NT2/D1 (cell line): ENCODE data around the gene MKNK1.

Experiments used
- DNase-seq: peaks from one replicate; pipeline ENCODE4 v3.0.0-alpha.2; 2011; ENCODE audit warnings: low read depth, low spot score
- H3K27me3 ChIP-seq: 2 replicates; pipeline ENCODE4 v1.6.0; 2011; ENCODE audit warnings: mild to moderate bottlenecking; ENCODE audit not compliant: insufficient read length, insufficient read depth
- H3K36me3 ChIP-seq: 2 replicates; pipeline ENCODE4 v1.6.1; 2011; ENCODE audit warnings: mild to moderate bottlenecking, low read length, mixed read lengths; ENCODE audit not compliant: insufficient read depth, insufficient read length
- H3K4me1 ChIP-seq: 2 replicates; pipeline ENCODE4 v1.5.1; 2011; ENCODE audit not compliant: insufficient read depth, insufficient read length
- H3K4me3 ChIP-seq: 2 replicates; pipeline ENCODE4 v1.5.1; 2011; ENCODE audit warnings: low read depth; ENCODE audit not compliant: insufficient read length
- H3K9ac ChIP-seq: 2 replicates; pipeline ENCODE4 v1.6.0; 2011; ENCODE audit warnings: low read depth; ENCODE audit not compliant: insufficient read length
- H3K9me3 ChIP-seq: 2 replicates; pipeline ENCODE4 v1.5.1; 2011; ENCODE audit warnings: mild to moderate bottlenecking, low read length; ENCODE audit not compliant: insufficient read depth
- SUZ12 ChIP-seq: IDR thresholded peaks from 2 replicates; pipeline ENCODE4 v1.6.1; 2011; ENCODE audit not compliant: insufficient read length, insufficient read depth; ENCODE audit errors: extremely low read depth
- YY1 ChIP-seq: IDR thresholded peaks from 2 replicates; pipeline ENCODE4 v1.6.1; 2011; ENCODE audit not compliant: insufficient read length, insufficient read depth
- ZNF274 ChIP-seq: IDR thresholded peaks from 2 replicates; pipeline ENCODE4 v1.6.1; 2011; ENCODE audit warnings: mild to moderate bottlenecking, low read depth, low read length

Gene MKNK1

GRCh38 chr1:46522969-46523320 is 81.1 kb downstream of the MKNK1 start:
- Histone ChIP-seq H3K9ac (no peak overlapping the region), H3K4me1 (peaks cover 60% of the 10 kb centered on the region)
- no peak for DNase-seq

DNA sequence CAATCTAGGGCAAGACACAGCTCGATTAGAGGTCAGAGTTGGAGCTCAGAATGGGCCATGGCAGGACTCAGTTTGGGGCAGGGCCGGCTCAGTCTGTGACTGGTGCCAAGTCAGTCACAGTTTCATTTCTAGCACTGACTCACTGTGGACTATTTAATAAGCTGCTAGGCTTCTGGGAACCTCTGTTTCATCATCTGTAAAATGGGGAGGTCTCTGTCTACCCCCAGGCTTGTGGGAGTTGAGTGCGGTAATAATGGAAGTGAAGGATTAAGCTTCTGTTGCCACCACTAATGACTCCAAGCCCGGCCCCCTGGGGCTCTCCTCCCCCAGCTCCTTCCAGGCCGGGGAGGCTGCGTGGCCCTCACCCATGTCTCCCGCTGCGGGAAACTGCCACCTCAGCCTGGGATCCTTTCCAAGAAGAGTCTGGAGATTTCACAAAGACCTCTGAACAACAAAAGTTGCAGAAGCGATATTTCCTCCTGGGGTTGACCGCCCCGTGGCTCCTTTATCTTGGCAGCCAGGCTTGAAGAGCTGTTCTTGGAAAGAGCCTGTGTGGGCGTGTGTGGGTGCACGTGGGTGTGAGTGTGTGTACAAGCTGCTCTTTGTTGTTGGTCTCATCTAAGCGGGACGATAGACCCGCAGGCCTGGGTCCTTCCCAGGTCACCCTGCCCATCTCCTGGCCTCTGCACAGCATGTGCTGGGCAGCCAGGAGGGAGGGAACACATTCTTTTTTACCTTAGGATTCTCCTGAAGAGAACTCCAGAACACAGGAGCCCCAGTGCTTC is 81.7 kb downstream of the MKNK1 start:
- peaks cover 58% of the 10 kb centered on the region for H3K4me1 ChIP-seq
- peaks cover 82% of the 10 kb centered on the region for H3K27me3 ChIP-seq
- no peaks in the 10 kb centered on the region for H3K9me3 ChIP-seq
- no peak overlapping the region for H3K4me3 ChIP-seq
- DNase-seq: no peak
- no peak for TF ChIP-seq YY1
- no peak for TF ChIP-seq ZNF274
- no peak for TF ChIP-seq SUZ12
- no peaks in the 10 kb centered on the region for H3K36me3 ChIP-seq
- no peak overlapping the region for H3K9ac ChIP-seq

More at GRCh38 chr1:46522969-46523320, 81.1 kb downstream of the MKNK1 start:
- no peak for TF ChIP-seq ZNF274
- no peak for TF ChIP-seq YY1
- TF ChIP-seq SUZ12: no peak
- Histone ChIP-seq H3K9me3 (no peaks in the 10 kb centered on the region), H3K27me3 (peaks cover 86% of the 10 kb centered on the region), H3K36me3 (no peaks in the 10 kb centered on the region), H3K4me3 (no peak overlapping the region)

- Histone ChIP-seq H3K4me1 (peaks cover 57% of the 10 kb centered on the region), H3K36me3 (no peaks in the 10 kb centered on the region), H3K9me3 (no peaks in the 10 kb centered on the region), H3K9ac (no peak overlapping the region), H3K4me3 (no peak overlapping the region), H3K27me3 (peaks cover 75% of the 10 kb centered on the region)
- TF ChIP-seq ZNF274 (no peak), YY1 (no peak), SUZ12 (no peak)
- no peak for DNase-seq
Measured at GRCh38 chr1:46521414-46521813, 82.7 kb downstream of the MKNK1 start.

DNA sequence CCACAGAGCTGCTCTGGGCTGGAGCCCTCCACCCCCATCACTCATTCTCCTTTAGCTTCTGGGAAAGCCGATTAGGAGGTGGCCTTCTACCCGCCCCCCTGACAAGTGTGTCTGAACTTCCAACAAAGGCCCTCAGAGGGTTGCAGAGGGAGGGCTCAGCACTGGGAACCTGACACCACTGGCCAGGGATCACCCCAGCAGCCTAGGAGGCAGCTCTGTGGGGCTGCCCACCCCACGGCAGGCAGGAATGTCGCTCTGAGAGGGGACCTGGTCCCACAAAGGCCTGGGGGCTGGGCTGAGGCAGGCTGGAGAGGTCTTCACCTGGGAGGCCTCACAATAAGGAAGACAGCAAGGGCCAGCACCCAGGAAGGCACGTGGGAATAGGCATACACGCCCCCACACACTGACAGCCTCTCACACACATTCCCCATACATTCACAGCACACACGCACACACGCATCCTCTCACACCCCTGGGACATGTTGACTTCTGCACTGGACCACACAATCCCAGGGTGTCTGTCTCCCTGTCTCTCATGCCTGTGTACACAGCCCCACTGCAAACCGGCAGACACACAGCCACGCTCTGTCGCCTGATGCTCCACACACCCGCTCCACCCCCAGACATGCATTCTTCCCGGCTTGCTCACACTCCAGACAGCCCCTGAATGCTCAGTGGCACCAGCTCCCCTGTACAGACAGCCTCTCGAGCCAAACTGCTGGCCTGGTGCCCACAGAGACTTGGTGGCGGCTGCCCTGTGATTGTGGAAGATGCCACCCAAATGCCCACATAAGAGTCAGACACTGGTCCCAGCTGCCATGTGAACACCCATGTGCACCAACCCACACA is 83.8 kb downstream of the MKNK1 start:
- no peak overlapping the region for H3K4me3 ChIP-seq
- no peak for TF ChIP-seq SUZ12
- TF ChIP-seq ZNF274: no peak
- no peak for TF ChIP-seq YY1
- H3K36me3 ChIP-seq: no peaks in the 10 kb centered on the region
- H3K9ac ChIP-seq: peak overlapping the region; percentile 51
- peaks cover 60% of the 10 kb centered on the region for H3K4me1 ChIP-seq
- peaks cover 75% of the 10 kb centered on the region for H3K27me3 ChIP-seq
- no peaks in the 10 kb centered on the region for H3K9me3 ChIP-seq
- peak; percentile 66 for DNase-seq

DNA sequence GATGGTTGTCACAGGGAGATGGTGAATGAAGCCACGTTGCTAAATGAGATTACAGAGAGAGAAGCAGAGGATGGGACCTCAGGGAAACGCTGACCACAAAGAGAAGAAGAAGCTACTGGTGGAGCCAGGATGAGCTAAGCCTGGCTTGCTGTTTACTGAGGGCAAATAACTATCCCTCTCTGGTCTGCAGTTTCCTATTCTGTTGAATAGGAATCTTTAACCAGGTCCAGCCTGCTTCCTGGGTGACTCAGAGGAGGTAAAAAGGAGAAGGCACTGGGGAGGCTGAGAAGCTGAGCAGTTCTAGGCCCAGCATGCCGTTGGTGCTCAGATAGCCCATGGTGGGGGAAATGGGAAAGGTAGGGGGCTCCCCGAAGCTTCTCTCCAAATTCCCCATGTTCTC is 84.9 kb downstream of the MKNK1 start:
- no peaks in the 10 kb centered on the region for H3K36me3 ChIP-seq
- H3K9ac ChIP-seq: no peak overlapping the region
- no peak for TF ChIP-seq ZNF274
- no peak for TF ChIP-seq SUZ12
- TF ChIP-seq YY1: no peak
- DNase-seq: no peak
- no peak overlapping the region for H3K4me3 ChIP-seq
- no peaks in the 10 kb centered on the region for H3K9me3 ChIP-seq
- peaks cover 74% of the 10 kb centered on the region for H3K27me3 ChIP-seq
- peaks cover 61% of the 10 kb centered on the region for H3K4me1 ChIP-seq

DNA sequence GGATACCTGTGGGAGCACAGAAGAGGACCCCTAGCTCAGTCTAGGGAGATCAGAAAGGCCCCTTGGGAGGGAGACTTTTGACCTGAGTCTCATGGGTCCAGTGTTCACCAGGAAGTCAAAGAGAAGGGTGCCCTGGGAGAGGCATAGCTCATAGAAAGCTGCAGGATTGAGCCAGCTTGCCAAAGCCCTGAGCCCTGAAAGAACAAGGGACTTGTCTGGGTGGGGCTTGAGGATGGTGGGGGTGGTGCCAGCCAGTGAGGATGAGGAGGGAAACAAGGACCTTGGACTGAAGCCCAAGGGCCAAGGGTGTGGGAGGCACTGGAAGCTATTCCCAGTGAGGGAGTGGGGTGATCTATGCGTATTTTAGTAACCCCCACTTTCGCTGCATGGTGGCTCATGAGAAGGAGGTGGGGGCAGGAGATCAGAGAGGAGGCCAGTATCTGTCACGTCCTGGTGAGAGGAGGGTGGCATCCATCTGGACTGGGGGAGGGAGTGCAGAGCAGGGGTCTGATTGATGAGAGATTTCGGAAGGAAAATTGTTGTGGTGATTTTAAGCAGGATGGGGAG is 86.1 kb downstream of the MKNK1 start:
- Histone ChIP-seq H3K9ac (no peak overlapping the region), H3K4me1 (peaks cover 59% of the 10 kb centered on the region), H3K27me3 (peaks cover 71% of the 10 kb centered on the region), H3K36me3 (no peaks in the 10 kb centered on the region), H3K4me3 (no peak overlapping the region), H3K9me3 (no peaks in the 10 kb centered on the region)
- TF ChIP-seq SUZ12 (no peak), YY1 (no peak), ZNF274 (no peak)
- no peak for DNase-seq

DNA sequence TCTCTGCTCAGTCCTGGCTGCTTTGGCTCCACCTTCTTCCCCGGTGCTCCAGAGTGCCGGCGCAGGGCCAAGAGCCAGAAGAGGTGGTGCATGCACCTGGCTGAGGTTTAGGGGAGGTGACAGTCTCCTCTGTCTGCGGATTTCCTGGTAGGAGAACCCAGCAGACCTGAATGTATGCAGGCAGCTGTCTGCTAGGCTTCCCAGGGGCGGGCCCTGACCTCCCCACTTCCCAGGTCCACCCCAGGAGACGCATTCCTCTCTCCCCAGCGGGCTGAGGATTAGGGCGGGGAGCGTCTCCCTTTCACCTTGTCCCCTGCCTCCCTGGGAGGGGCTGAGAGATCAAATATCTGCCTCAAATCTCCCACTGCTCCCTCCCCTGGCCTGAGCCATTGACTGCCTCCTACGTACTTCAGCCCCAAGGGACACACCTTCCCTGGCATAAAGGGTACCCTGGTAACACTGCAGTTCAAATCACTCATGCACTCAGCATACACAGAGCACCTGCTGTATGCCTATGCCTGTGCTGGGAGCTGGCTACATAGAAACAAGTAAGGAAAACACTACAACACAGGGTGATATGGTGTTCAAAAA is 87.0 kb downstream of the MKNK1 start:
- Histone ChIP-seq H3K4me1 (peaks cover 60% of the 10 kb centered on the region), H3K9me3 (no peaks in the 10 kb centered on the region), H3K27me3 (peaks cover 64% of the 10 kb centered on the region), H3K36me3 (no peaks in the 10 kb centered on the region), H3K9ac (peak overlapping the region; percentile 6), H3K4me3 (no peak overlapping the region)
- TF ChIP-seq ZNF274 (no peak), SUZ12 (no peak), YY1 (no peak)
- DNase-seq: peak; percentile 82
